Tibial artery (tissue), 4 donors: Measurements from ENCODE around the gene ATP9B.

Experiments
- DNase-seq, 2 donors: peaks; one replicate each; pipeline ENCODE4 v3.0.0-alpha.2; 2019
- H3K27ac ChIP-seq, 2 donors: fragments of 200-600 bp; sonication (generic) in 1 of 2; 1 replicate in 1 of 2; 2 replicates in 1 of 2; pipeline ENCODE4 v1.5.1; 2018 to 2019; ENCODE audit warnings: mild to moderate bottlenecking in 1 of 2
- H3K27me3 ChIP-seq, 2 donors: fragments of 200-600 bp; sonication (generic) in 1 of 2; one replicate each; pipeline versions ENCODE4 v1.5.1 to v1.6.0; 2016 to 2019
- H3K36me3 ChIP-seq, 3 donors: fragments of 200-600 bp; sonication (generic) in 2 of 3; one replicate each; pipeline ENCODE4 v1.5.1; 2016 to 2019; ENCODE audit warnings: mild to moderate bottlenecking in 2 of 3
- H3K4me1 ChIP-seq, 4 donors: fragments of 200-600 bp; sonication (generic) in 2 of 4; 1 replicate in 3 of 4; 2 replicates in 1 of 4; pipeline ENCODE4 v1.5.1; 2016 to 2019
- H3K4me3 ChIP-seq, 2 donors: fragments of 200-600 bp; sonication (generic) in 1 of 2; 1 replicate in 1 of 2; 2 replicates in 1 of 2; pipeline ENCODE4 v1.5.1; 2018 to 2019; ENCODE audit warnings: mild to moderate bottlenecking in 2 of 2
- H3K9me3 ChIP-seq, 3 donors: fragments of 200-600 bp; sonication (generic) in 1 of 3; one replicate each; pipeline ENCODE4 v1.5.1; 2016 to 2019
- CTCF ChIP-seq, 2 experiments: fragments of 200-600 bp in 1 of 2; fragments of 450-650 bp in 1 of 2; IDR thresholded peaks; one replicate each; pipeline ENCODE4 v1.5.1; 2017 to 2019; ENCODE audit warnings: antibody characterized with exemption in 2 of 2, mild to moderate bottlenecking in 1 of 2, moderate library complexity in 1 of 2
- intact Hi-C: fragments of 100-400 bp; cut with DNase I; formaldehyde crosslinking; loops from one replicate; pipeline ENCODE4 v1.15.0; 2023; ENCODE audit warnings: low total_unique reads

ATP9B gene

GRCh38 chr18:79423211-79424007, 354.2 kb downstream of the ATP9B start:
- H3K4me1 ChIP-seq: peaks cover 0 to 9% (median 2%) of the 10 kb centered on the region in 4 donors
- H3K27me3 ChIP-seq: no peaks in the 10 kb centered on the region
- H3K36me3 ChIP-seq: peaks cover 11 to 40% (median 28%) of the 10 kb centered on the region in 3 donors
- H3K27ac ChIP-seq: no peak overlapping the region
- no peaks in the 10 kb centered on the region for H3K9me3 ChIP-seq
- intact Hi-C loops: no loop called here
- no peak for TF ChIP-seq CTCF (IDR thresholded peaks at IDR 0.05)
- no peak overlapping the region for H3K4me3 ChIP-seq
- no peak for DNase-seq

GRCh38 chr18:79424008-79424565, 354.9 kb downstream of the ATP9B start:
- no peaks in the 10 kb centered on the region for H3K9me3 ChIP-seq
- peak in 1 of 2 donors; percentile 67 for DNase-seq
- no peaks in the 10 kb centered on the region for H3K27me3 ChIP-seq
- no peak overlapping the region for H3K27ac ChIP-seq
- intact Hi-C loops: no loop called here
- H3K4me1 ChIP-seq: peaks cover 0 to 9% (median 2%) of the 10 kb centered on the region in 4 donors
- H3K36me3 ChIP-seq: peaks cover 11 to 40% (median 28%) of the 10 kb centered on the region in 3 donors
- no peak overlapping the region for H3K4me3 ChIP-seq
- TF ChIP-seq CTCF (IDR thresholded peaks at IDR 0.05): no peak

GRCh38 chr18:79424880-79425568, 355.8 kb downstream of the ATP9B start:
- H3K9me3 ChIP-seq: no peaks in the 10 kb centered on the region
- peaks cover 0 to 9% (median 2%) of the 10 kb centered on the region in 4 donors for H3K4me1 ChIP-seq

GRCh38 chr18:79425569-79425886, 356.3 kb downstream of the ATP9B start:
- no peak for TF ChIP-seq CTCF (IDR thresholded peaks at IDR 0.05)
- DNase-seq: no peak

More at GRCh38 chr18:79424880-79425568, 355.8 kb downstream of the ATP9B start:
- Histone ChIP-seq H3K27me3 (no peaks in the 10 kb centered on the region), H3K27ac (no peak overlapping the region), H3K4me3 (no peak overlapping the region), H3K36me3 (peaks cover 11 to 40% (median 28%) of the 10 kb centered on the region in 3 donors)
- intact Hi-C loops: no loop called here
- no peak for TF ChIP-seq CTCF (IDR thresholded peaks at IDR 0.05)
- no peak for DNase-seq

GRCh38 chr18:79426376-79427300, 357.4 kb downstream of the ATP9B start:
- no peak overlapping the region for H3K4me3 ChIP-seq
- intact Hi-C loops: no loop called here
- no peak for TF ChIP-seq CTCF (IDR thresholded peaks at IDR 0.05)
- no peak overlapping the region for H3K27ac ChIP-seq
- H3K36me3 ChIP-seq: peaks cover 0 to 26% (median 14%) of the 10 kb centered on the region in 3 donors
- peaks cover 0 to 9% (median 2%) of the 10 kb centered on the region in 4 donors for H3K4me1 ChIP-seq
- H3K27me3 ChIP-seq: no peaks in the 10 kb centered on the region
- no peak for DNase-seq
- no peaks in the 10 kb centered on the region for H3K9me3 ChIP-seq

More at GRCh38 chr18:79425569-79425886, 356.3 kb downstream of the ATP9B start:
- H3K27me3 ChIP-seq: no peaks in the 10 kb centered on the region
- H3K27ac ChIP-seq: no peak overlapping the region
- intact Hi-C loops: no loop called here
- H3K36me3 ChIP-seq: peaks cover 11 to 37% (median 25%) of the 10 kb centered on the region in 3 donors
- H3K4me1 ChIP-seq: peaks cover 0 to 9% (median 2%) of the 10 kb centered on the region in 4 donors
- H3K9me3 ChIP-seq: no peaks in the 10 kb centered on the region
- no peak overlapping the region for H3K4me3 ChIP-seq
